ENCODE results near the gene ZFAND4.
A peak's percentile ranks its signal among the peaks of the same experiment; 100 is the strongest.
"Not testable (repeated sequence)": the region's sequence is repeated elsewhere in the genome, so short reads cannot be mapped to it uniquely, and the experiment has no call there.

The ZFAND4 gene

GRCh38 chr10:45672181-45673073, at the start of gene ZFAND4:
TSS of gene ZFAND4 (minus strand) at chr10:45672772. CDS start at chr10:45663725, 9,047 bp downstream.
- DNase-seq (ENCODE audit: low read depth in 2 of 2, low spot score in 1 of 2) = peak; percentile 77 to 89

- DNase-seq (ENCODE audit: low read depth in 2 of 2, low spot score in 1 of 2) = not testable (repeated sequence)
Observed at GRCh38 chr10:45721503-45721902, 48.9 kb upstream of the ZFAND4 start.

- DNase-seq (ENCODE audit: low read depth in 2 of 2, low spot score in 1 of 2) = not testable (repeated sequence)
Observed at GRCh38 chr10:45717642-45718041, 45.1 kb upstream of the ZFAND4 start.

- DNase-seq (ENCODE audit: low read depth in 2 of 2, low spot score in 1 of 2) = not testable (repeated sequence)
Observed at GRCh38 chr10:45717053-45717452, 44.5 kb upstream of the ZFAND4 start.

GRCh38 chr10:45711223-45711622, 38.7 kb upstream of the ZFAND4 start:
- not testable (repeated sequence) for DNase-seq (ENCODE audit: low read depth in 2 of 2, low spot score in 1 of 2)

GRCh38 chr10:45710200-45710796, 37.7 kb upstream of the ZFAND4 start:
- not testable (repeated sequence) for DNase-seq (ENCODE audit: low read depth in 2 of 2, low spot score in 1 of 2)

GRCh38 chr10:45678467-45678866, 5.9 kb upstream of the ZFAND4 start:
- DNase-seq (ENCODE audit: low read depth in 2 of 2, low spot score in 1 of 2) = not testable (repeated sequence)

GRCh38 chr10:45675388-45675787, 2.8 kb upstream of the ZFAND4 start:
- DNase-seq (ENCODE audit: low read depth in 2 of 2, low spot score in 1 of 2) = no peak

- no peak for DNase-seq (ENCODE audit: low read depth in 2 of 2, low spot score in 1 of 2)
Observed at GRCh38 chr10:45673074-45673648, 589 bp upstream of the ZFAND4 start.

- DNase-seq (ENCODE audit: low read depth in 2 of 2, low spot score in 1 of 2) = not testable (repeated sequence)
Observed at GRCh38 chr10:45671300-45671699, 1.3 kb downstream of the ZFAND4 start.

GRCh38 chr10:45669897-45670296, 2.7 kb downstream of the ZFAND4 start:
- DNase-seq (ENCODE audit: low read depth in 2 of 2, low spot score in 1 of 2) = not testable (repeated sequence)

- no peak for DNase-seq (ENCODE audit: low read depth in 2 of 2, low spot score in 1 of 2)
Observed at GRCh38 chr10:45660876-45661411, 11.6 kb downstream of the ZFAND4 start.

- DNase-seq (ENCODE audit: low read depth in 2 of 2, low spot score in 1 of 2) = no peak
Observed at GRCh38 chr10:45657033-45657926, 15.3 kb downstream of the ZFAND4 start.

- no peak for DNase-seq (ENCODE audit: low read depth in 2 of 2, low spot score in 1 of 2)
Observed at GRCh38 chr10:45655219-45655618, 17.4 kb downstream of the ZFAND4 start.

GRCh38 chr10:45654753-45655141, 17.8 kb downstream of the ZFAND4 start:
- not testable (repeated sequence) for DNase-seq (ENCODE audit: low read depth in 2 of 2, low spot score in 1 of 2)

- DNase-seq (ENCODE audit: low read depth in 2 of 2, low spot score in 1 of 2) = no peak
Observed at GRCh38 chr10:45653454-45653853, 19.1 kb downstream of the ZFAND4 start.

- no peak for DNase-seq (ENCODE audit: low read depth in 2 of 2, low spot score in 1 of 2)
Observed at GRCh38 chr10:45652511-45652910, 20.1 kb downstream of the ZFAND4 start.

GRCh38 chr10:45649296-45649695, 23.3 kb downstream of the ZFAND4 start:
- DNase-seq (ENCODE audit: low read depth in 2 of 2, low spot score in 1 of 2) = no peak

GRCh38 chr10:45647118-45647517, 25.5 kb downstream of the ZFAND4 start:
- DNase-seq (ENCODE audit: low read depth in 2 of 2, low spot score in 1 of 2) = no peak

GRCh38 chr10:45646384-45647050, 26.1 kb downstream of the ZFAND4 start:
- no peak for DNase-seq (ENCODE audit: low read depth in 2 of 2, low spot score in 1 of 2)

Measured in stimulated activated CD8-positive, alpha-beta memory T cell treated with anti-CD3 and anti-CD28 coated beads, Interleukin-4, amount 100 ng/mL, for 4 hours (primary cell).